Stimulated activated CD8-positive, alpha-beta memory T cell treated with anti-CD3 and anti-CD28 coated beads, Interleukin-2, amount 100 ng/mL, for 48 hours (primary cell): ENCODE measurements around the gene C19orf25.

Source experiments
- DNase-seq, 2 donors: peaks; one replicate each; pipeline ENCODE4 v3.0.0-alpha.2; 2020; ENCODE audit warnings: low read depth in 2 of 2

Gene C19orf25

GRCh38 chr19:1433119-1434039 is 45.6 kb downstream of the C19orf25 start:
- no peak for DNase-seq

- DNase-seq: no peak
Measured at GRCh38 chr19:1432507-1432887, 46.5 kb downstream of the C19orf25 start.

- no peak for DNase-seq
Measured at GRCh38 chr19:1431759-1432506, 47.1 kb downstream of the C19orf25 start.

GRCh38 chr19:1430246-1430645 is 48.8 kb downstream of the C19orf25 start:
- DNase-seq: no peak

GRCh38 chr19:1429750-1430149 is 49.3 kb downstream of the C19orf25 start:
- no peak for DNase-seq

- no peak for DNase-seq
Measured at GRCh38 chr19:1428738-1429391, 50.1 kb downstream of the C19orf25 start.

GRCh38 chr19:1427221-1427920 is 51.6 kb downstream of the C19orf25 start:
- no peak for DNase-seq

GRCh38 chr19:1426736-1427135 is 52.3 kb downstream of the C19orf25 start:
- no peak for DNase-seq

GRCh38 chr19:1425902-1426301 is 53.1 kb downstream of the C19orf25 start:
- no peak for DNase-seq

- DNase-seq: no peak
Measured at GRCh38 chr19:1425102-1425837, 53.7 kb downstream of the C19orf25 start.

- DNase-seq: no peak
Measured at GRCh38 chr19:1424192-1424955, 54.6 kb downstream of the C19orf25 start.

GRCh38 chr19:1423436-1424191 is 55.4 kb downstream of the C19orf25 start:
- DNase-seq: no peak
